ENCODE data around the gene ADGRL3.
"Not testable (repeated sequence)": the region's sequence is repeated elsewhere in the genome, so short reads cannot be mapped to it uniquely, and the experiment has no call there.

ADGRL3 gene

GRCh38 chr4:61896634-61897033 lies 696.5 kb downstream of the ADGRL3 start:
- no peak for DNase-seq (ENCODE audit: low read depth in 3 of 3)

GRCh38 chr4:61909031-61909430 lies 708.9 kb downstream of the ADGRL3 start:
- DNase-seq (ENCODE audit: low read depth in 3 of 3): no peak

GRCh38 chr4:61911313-61911756 lies 711.2 kb downstream of the ADGRL3 start:
- DNase-seq (ENCODE audit: low read depth in 3 of 3): no peak

GRCh38 chr4:61913619-61914018 lies 713.5 kb downstream of the ADGRL3 start:
- DNase-seq (ENCODE audit: low read depth in 3 of 3): no peak

GRCh38 chr4:61915501-61915900 lies 715.4 kb downstream of the ADGRL3 start:
- DNase-seq (ENCODE audit: low read depth in 3 of 3): no peak

- DNase-seq (ENCODE audit: low read depth in 3 of 3): no peak
Measured at GRCh38 chr4:61918507-61918906, 718.4 kb downstream of the ADGRL3 start.

GRCh38 chr4:61918987-61919386 lies 718.9 kb downstream of the ADGRL3 start:
- no peak for DNase-seq (ENCODE audit: low read depth in 3 of 3)

- no peak for DNase-seq (ENCODE audit: low read depth in 3 of 3)
Measured at GRCh38 chr4:61919561-61919960, 719.4 kb downstream of the ADGRL3 start.

GRCh38 chr4:61921920-61922319 lies 721.8 kb downstream of the ADGRL3 start:
- no peak for DNase-seq (ENCODE audit: low read depth in 3 of 3)

GRCh38 chr4:61922766-61923165 lies 722.6 kb downstream of the ADGRL3 start:
- DNase-seq (ENCODE audit: low read depth in 3 of 3): no peak

- no peak for DNase-seq (ENCODE audit: low read depth in 3 of 3)
Measured at GRCh38 chr4:61923179-61923578, 723.1 kb downstream of the ADGRL3 start.

- no peak for DNase-seq (ENCODE audit: low read depth in 3 of 3)
Measured at GRCh38 chr4:61924131-61924530, 724.0 kb downstream of the ADGRL3 start.

- no peak for DNase-seq (ENCODE audit: low read depth in 3 of 3)
Measured at GRCh38 chr4:61933527-61933926, 733.4 kb downstream of the ADGRL3 start.

- DNase-seq (ENCODE audit: low read depth in 3 of 3): no peak
Measured at GRCh38 chr4:61934198-61934597, 734.1 kb downstream of the ADGRL3 start.

GRCh38 chr4:61938250-61938846 lies 738.2 kb downstream of the ADGRL3 start:
- DNase-seq (ENCODE audit: low read depth in 3 of 3): peak in 1 of 3 donors; percentile 3

GRCh38 chr4:61950625-61951024 lies 750.5 kb downstream of the ADGRL3 start:
- no peak for DNase-seq (ENCODE audit: low read depth in 3 of 3)

GRCh38 chr4:61953386-61953785 lies 753.3 kb downstream of the ADGRL3 start:
- no peak for DNase-seq (ENCODE audit: low read depth in 3 of 3)

GRCh38 chr4:61958591-61958990 lies 758.5 kb downstream of the ADGRL3 start:
- no peak for DNase-seq (ENCODE audit: low read depth in 3 of 3)

GRCh38 chr4:61959087-61959486 lies 759.0 kb downstream of the ADGRL3 start:
- no peak for DNase-seq (ENCODE audit: low read depth in 3 of 3)

- no peak for DNase-seq (ENCODE audit: low read depth in 3 of 3)
Measured at GRCh38 chr4:61984260-61984909, 784.3 kb downstream of the ADGRL3 start.

GRCh38 chr4:61985426-61985825 lies 785.3 kb downstream of the ADGRL3 start:
- DNase-seq (ENCODE audit: low read depth in 3 of 3): no peak

GRCh38 chr4:61986929-61987328 lies 786.8 kb downstream of the ADGRL3 start:
- DNase-seq (ENCODE audit: low read depth in 3 of 3): not testable (repeated sequence)

GRCh38 chr4:61992351-61992750 lies 792.2 kb downstream of the ADGRL3 start:
- DNase-seq (ENCODE audit: low read depth in 3 of 3): no peak

- DNase-seq (ENCODE audit: low read depth in 3 of 3): no peak
Measured at GRCh38 chr4:61994036-61994435, 793.9 kb downstream of the ADGRL3 start.

Measured in stimulated activated CD4-positive, alpha-beta T cell treated with anti-CD3 and anti-CD28 coated beads, TNF-alpha, amount 100 ng/mL, for 48 hours (primary cell).